Measurements from ENCODE around the gene ERAP2.
A peak's percentile ranks its signal among the peaks of the same experiment; 100 is the strongest.

ERAP2 gene

DNA sequence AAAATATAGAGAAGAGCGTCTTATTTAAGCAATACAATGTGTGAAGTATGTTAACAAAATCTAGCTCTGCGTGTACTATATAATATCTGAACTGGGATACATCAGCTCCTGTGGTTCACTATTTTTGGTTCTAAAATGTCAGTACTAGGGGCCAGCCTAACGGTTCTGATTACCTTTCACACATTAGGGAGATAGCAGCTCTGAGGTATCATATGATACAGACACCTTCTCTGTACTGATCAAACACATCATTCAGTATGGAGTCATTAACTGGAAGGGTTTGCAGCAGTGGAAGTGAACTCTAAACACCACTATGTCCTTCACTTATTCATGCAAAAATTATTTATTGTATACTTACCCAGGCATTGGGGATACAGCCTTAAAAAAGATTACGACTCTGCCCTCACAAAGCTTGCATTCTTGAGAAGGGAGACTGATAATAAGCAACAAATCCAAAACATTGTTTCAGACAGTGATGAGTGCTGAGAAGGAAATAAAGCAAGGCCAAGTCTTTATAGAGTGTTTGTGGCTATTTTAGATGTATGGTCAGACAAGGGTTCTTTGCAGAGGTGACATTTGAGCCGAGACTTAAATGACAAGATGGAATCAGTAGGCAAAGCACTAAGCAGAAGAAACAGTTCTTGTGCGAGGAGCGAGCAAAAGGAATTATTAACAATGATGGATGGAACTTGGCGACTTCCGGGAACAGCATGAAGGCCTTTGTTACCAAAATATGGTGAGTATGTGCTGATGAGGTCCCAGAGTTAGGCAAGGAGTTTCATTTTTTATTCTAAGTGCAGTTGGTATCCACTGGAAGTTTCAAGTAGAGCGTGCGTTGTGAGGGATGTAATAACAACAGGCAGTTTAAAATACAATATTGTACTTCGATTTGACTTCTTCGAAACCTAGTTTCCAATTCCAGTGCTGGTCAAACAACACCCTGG lies 57.7 kb downstream of the ERAP2 start:
- DNase-seq (ENCODE audit: low spot score) = no peak

- peak; percentile 19 for DNase-seq (ENCODE audit: low spot score)
Observed at GRCh38 chr5:96934708-96935558, 58.6 kb downstream of the ERAP2 start.

- DNase-seq (ENCODE audit: low spot score) = peak; percentile 56
Observed at GRCh38 chr5:96935559-96936430, 59.5 kb downstream of the ERAP2 start, which contains the start of gene LNPEP. TSS of gene LNPEP (plus strand) at chr5:96936080. CDS start at chr5:96936156, 76 bp downstream.

GRCh38 chr5:96936431-96937320 lies 60.4 kb downstream of the ERAP2 start:
- DNase-seq (ENCODE audit: low spot score) = no peak

DNA sequence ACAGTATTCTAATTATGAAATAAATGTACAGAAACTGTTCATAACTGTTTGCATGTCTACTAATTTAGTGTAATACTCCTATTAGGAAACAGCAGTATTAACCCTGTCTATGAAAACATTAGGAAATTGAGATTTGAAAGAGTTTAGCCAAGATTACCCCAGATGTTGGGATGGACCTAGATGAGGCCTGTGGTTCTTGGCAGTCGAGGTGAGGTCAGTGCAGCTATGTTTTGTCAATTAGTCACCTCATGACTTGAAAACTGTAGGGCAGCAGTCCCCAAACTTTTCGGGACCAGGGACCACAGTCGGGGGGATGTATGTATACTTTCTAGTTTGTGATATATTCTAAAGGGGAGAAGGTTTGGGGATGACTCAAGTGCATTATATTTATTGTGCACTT lies 64.3 kb downstream of the ERAP2 start:
- no peak for DNase-seq (ENCODE audit: low spot score)

GRCh38 chr5:96941140-96941539 lies 64.8 kb downstream of the ERAP2 start:
- DNase-seq (ENCODE audit: low spot score) = no peak

GRCh38 chr5:96942078-96942477 lies 65.8 kb downstream of the ERAP2 start:
- no peak for DNase-seq (ENCODE audit: low spot score)

DNA sequence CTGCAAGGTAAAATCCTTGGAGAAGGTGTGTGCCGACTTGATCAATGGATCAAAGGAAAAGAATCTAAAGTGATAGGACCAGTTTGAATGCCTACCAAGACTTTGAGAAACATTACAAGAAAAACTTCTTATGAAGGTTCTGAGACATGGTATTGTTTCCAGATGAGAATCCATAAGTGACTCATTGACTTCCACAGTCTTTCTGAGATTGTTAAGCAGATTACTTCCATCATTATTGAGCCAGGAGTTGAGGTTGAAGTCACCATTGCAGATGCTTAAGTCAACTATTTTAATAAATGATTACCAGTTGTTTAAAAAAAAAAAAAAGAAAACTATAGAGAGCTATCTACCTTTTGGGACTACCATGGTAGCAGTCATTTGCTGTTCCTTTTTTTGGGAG lies 66.6 kb downstream of the ERAP2 start:
- no peak for DNase-seq (ENCODE audit: low spot score)

- DNase-seq (ENCODE audit: low spot score) = no peak
Observed at GRCh38 chr5:96943799-96944198, 67.5 kb downstream of the ERAP2 start.

- no peak for DNase-seq (ENCODE audit: low spot score)
Observed at GRCh38 chr5:96945144-96945897, 69.0 kb downstream of the ERAP2 start.

DNA sequence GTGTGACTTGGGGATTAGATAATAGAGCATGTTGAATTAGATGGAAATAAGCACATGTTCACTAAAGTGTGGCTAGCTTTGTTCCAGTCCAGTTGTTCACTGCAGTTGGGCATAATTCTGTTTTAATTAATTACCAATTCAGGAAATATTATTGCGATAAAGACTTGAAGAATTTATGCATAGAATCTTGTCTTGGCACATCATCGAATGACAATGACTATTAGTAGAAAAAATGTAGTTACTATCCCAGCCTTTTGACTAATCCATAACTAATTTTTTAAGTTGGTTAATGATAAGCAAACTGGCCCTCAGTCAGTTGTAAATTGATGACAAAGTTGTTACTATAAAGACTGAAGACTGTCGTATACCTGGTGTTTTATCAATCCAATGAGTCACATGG lies 70.1 kb downstream of the ERAP2 start:
- no peak for DNase-seq (ENCODE audit: low spot score)

DNA sequence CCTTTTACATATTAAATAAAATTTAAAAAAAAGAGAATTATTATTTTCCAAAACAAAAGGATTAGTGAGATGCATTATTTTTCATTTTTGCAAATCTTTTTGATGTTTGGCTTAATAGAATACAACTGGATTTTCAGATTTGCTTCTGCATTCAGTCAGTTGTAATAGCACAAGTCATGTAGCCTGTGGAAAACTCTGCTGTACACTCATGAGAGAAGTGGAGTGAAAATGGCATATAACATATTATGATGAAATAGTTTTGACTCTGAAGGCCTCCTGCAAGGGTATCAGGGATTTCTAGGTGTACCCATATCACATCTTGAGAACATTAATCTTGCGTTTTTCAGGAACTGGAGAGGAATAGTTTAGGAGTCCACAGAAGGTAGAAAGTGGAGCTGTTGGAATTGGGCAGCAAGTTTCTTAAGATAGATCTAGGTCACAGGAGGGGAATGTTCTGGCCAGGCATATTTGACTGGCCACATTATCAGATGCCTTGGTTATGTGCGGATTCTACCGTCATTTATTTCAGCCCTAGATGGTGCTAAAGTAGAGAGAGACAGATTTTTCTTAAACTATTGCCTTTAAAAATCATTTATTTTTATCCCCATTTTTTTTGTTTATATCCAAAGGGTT lies 75.9 kb downstream of the ERAP2 start:
- no peak for DNase-seq (ENCODE audit: low spot score)

GRCh38 chr5:96952974-96953730 lies 76.9 kb downstream of the ERAP2 start:
- no peak for DNase-seq (ENCODE audit: low spot score)

- no peak for DNase-seq (ENCODE audit: low spot score)
Observed at GRCh38 chr5:96957254-96958049, 81.2 kb downstream of the ERAP2 start.

GRCh38 chr5:96958977-96959376 lies 82.7 kb downstream of the ERAP2 start:
- no peak for DNase-seq (ENCODE audit: low spot score)

GRCh38 chr5:96961053-96961452 lies 84.8 kb downstream of the ERAP2 start:
- no peak for DNase-seq (ENCODE audit: low spot score)

DNA sequence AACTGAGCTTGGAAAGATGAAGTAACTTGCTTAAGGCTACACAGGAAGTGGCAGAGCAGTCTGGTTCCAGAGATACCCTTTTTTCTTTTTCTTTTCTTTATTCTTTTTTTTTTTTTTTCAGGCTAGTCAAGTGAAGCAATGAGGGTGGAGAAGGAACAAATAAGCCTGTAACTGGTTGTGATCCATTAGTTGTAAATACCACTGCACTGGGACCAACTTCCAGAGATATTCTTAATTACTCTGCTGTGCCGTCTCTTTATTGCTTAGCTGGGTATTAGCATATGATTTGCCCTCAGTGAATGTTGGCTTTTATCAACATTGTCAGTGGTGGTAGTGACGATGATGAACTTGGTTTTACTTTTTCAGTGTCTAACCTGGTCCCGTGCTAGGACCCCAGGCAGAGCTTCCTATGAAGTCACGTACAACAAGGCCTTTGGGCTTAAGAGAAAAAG lies 86.3 kb downstream of the ERAP2 start:
- no peak for DNase-seq (ENCODE audit: low spot score)

DNA sequence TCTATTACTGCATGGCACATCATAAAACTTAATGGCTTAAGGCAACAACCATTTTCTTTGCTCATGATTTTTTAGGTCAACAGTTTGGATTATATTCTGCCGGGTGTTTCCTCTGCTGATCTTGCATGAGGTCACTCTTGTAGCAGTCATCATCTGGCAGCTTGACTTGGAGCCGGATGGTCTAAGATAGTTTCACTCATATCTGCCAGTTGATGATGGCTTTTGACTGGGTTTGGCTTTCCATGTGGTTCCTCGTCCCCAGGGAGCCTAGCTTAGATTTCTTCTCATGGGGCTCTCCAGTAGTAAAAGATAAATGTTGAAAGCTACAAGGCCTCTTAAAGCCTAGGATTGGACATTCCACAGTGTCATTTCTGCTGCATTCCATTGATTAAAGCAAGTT lies 87.0 kb downstream of the ERAP2 start:
- no peak for DNase-seq (ENCODE audit: low spot score)
